ENCODE measurements around the gene FBL. TPM values are rescaled to one million over a fixed set of nuclear protein-coding genes. Genes with fewer than 3 reads are reported as not detected.

FBL gene
- total RNA-seq, 1 experiment from 2014 or later, result 554 TPM

DNA sequence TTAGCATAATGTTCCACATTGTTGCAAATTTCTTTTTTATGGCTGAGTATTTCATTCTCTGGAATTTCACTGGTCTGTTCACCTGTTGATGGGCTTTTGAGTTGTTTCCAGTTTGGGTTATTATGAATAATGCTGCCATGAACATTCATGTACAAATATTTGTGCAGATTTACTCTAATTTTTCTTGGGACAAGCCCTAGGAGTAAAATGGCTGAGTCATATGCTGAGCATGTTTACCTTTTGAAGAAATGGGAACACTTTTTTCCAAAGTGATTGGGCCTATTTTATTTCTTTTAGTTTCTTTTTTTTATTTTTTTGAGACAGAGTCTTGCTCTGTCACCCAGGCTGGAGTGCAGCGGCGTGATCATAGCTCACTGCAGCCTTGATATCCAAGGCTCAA lies 4.7 kb upstream of the FBL start:
- Histone ChIP-seq H3K9me3 (ENCODE audit: control insufficient read depth in 1 of 2, insufficient read depth in 1 of 2, low read depth in 1 of 2, low read length in 2 of 2) (no peaks in the 10 kb centered on the region), H4K20me1 (ENCODE audit: insufficient read depth) (no peaks in the 10 kb centered on the region), H3K79me2 (ENCODE audit: insufficient read depth, low read length) (peaks cover 3% of the 10 kb centered on the region), H3K4me3 (replicated peaks in 1 of 2; ENCODE audit: low read depth in 1 of 2, low read length in 2 of 2) (no peak overlapping the region), H3K27ac (ENCODE audit: low read depth, low read length) (no peak overlapping the region), H3K9ac (ENCODE audit: low read length) (no peak overlapping the region), H3K9me2 (ENCODE audit: insufficient read depth) (no peaks in the 10 kb centered on the region), H3K4me1 (ENCODE audit: control insufficient read depth in 1 of 2, insufficient read depth in 2 of 2, low read length in 2 of 2) (peaks cover 8 to 13% of the 10 kb centered on the region in 2 experiments), H3K4me2 (ENCODE audit: low read length) (no peak overlapping the region), H3K36me3 (ENCODE audit: control insufficient read depth in 1 of 2, insufficient read depth in 2 of 2, low read length in 2 of 2) (no peaks in the 10 kb centered on the region), H3K27me3 (ENCODE audit: insufficient read depth, low read length) (no peaks in the 10 kb centered on the region), H2AFZ (ENCODE audit: low read depth, low read length, poor library complexity, severe bottlenecking) (no peak overlapping the region)
- BruUV-seq (replicated peaks), result no TSS peak
- CTCF ChIA-PET, result no interaction called here
- RAD21 ChIA-PET (ENCODE audit: low non-redundant PET in 1 of 2, low total read pairs in 2 of 2, uncharacterized antibody in 2 of 2, unreplicated experiment in 2 of 2), result no interaction called here
- intact Hi-C loops (cut with micrococcal nuclease), result no loop called here
- no peak for TF ChIP-seq TCF7L2 (IDR thresholded peaks at IDR 0.05; ENCODE audit: borderline replicate concordance, extremely low read depth, insufficient read depth, insufficient read length)
- TF ChIP-seq, protein P1, sequence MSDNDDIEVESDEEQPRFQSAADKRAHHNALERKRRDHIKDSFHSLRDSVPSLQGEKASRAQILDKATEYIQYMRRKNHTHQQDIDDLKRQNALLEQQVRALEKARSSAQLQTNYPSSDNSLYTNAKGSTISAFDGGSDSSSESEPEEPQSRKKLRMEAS (IDR thresholded peaks at IDR 0.05), result no peak
- no peak for TF ChIP-seq EZH2 (IDR thresholded peaks at IDR 0.05)
- no peak for TF ChIP-seq RAD21 (IDR thresholded peaks at IDR 0.05; ENCODE audit: low read depth)
- TF ChIP-seq EGR1 (IDR thresholded peaks at IDR 0.05; ENCODE audit: low read depth), result no peak
- TF ChIP-seq CEBPB (IDR thresholded peaks at IDR 0.05; ENCODE audit: low read depth), result no peak
- no peak for TF ChIP-seq YY1 (IDR thresholded peaks at IDR 0.05; ENCODE audit: extremely low read depth, insufficient replicate concordance, low read depth, low read length)
- TF ChIP-seq, protein P2, sequence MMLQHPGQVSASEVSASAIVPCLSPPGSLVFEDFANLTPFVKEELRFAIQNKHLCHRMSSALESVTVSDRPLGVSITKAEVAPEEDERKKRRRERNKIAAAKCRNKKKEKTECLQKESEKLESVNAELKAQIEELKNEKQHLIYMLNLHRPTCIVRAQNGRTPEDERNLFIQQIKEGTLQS (IDR thresholded peaks at IDR 0.05), result no peak
- TF ChIP-seq ZFX (IDR thresholded peaks at IDR 0.05), result no peak
- no peak for TF ChIP-seq JUND (IDR thresholded peaks at IDR 0.05)
- TF ChIP-seq SP1 (IDR thresholded peaks at IDR 0.05; ENCODE audit: low read depth), result no peak
- no peak for TF ChIP-seq SIN3A (IDR thresholded peaks at IDR 0.05; ENCODE audit: low read depth)
- TF ChIP-seq, protein P3, sequence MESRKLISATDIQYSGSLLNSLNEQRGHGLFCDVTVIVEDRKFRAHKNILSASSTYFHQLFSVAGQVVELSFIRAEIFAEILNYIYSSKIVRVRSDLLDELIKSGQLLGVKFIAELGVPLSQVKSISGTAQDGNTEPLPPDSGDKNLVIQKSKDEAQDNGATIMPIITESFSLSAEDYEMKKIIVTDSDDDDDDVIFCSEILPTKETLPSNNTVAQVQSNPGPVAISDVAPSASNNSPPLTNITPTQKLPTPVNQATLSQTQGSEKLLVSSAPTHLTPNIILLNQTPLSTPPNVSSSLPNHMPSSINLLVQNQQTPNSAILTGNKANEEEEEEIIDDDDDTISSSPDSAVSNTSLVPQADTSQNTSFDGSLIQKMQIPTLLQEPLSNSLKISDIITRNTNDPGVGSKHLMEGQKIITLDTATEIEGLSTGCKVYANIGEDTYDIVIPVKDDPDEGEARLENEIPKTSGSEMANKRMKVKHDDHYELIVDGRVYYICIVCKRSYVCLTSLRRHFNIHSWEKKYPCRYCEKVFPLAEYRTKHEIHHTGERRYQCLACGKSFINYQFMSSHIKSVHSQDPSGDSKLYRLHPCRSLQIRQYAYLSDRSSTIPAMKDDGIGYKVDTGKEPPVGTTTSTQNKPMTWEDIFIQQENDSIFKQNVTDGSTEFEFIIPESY (IDR thresholded peaks at IDR 0.05; ENCODE audit: extremely low read depth, insufficient replicate concordance, low read length), result no peak
- TF ChIP-seq POLR2A (IDR thresholded peaks at IDR 0.05; ENCODE audit: borderline replicate concordance, extremely low read depth, insufficient read depth, insufficient read length), result no peak
- TF ChIP-seq EZH2phosphoT487 (IDR thresholded peaks at IDR 0.05; ENCODE audit: borderline replicate concordance), result no peak
- ATAC-seq, result no peak
- no peak for DNase-seq (ENCODE audit: low read depth, low spot score)
- POLR2A ChIA-PET, result no interaction called here

Data from HCT116 (cell line).